HG02884 (cell line): ENCODE measurements around the gene CIT.
"Not testable (repeated sequence)": the region's sequence is repeated elsewhere in the genome, so short reads cannot be mapped to it uniquely, and the experiment has no call there.

ENCODE experiments used
- ATAC-seq: cut with Tn5 transposase; IDR thresholded peaks from one replicate; pipeline ENCODE4 v1.9.1; 2021; ENCODE audit warnings: mild to moderate bottlenecking, moderate library complexity; ENCODE audit not compliant: unreplicated experiment

The CIT gene

DNA sequence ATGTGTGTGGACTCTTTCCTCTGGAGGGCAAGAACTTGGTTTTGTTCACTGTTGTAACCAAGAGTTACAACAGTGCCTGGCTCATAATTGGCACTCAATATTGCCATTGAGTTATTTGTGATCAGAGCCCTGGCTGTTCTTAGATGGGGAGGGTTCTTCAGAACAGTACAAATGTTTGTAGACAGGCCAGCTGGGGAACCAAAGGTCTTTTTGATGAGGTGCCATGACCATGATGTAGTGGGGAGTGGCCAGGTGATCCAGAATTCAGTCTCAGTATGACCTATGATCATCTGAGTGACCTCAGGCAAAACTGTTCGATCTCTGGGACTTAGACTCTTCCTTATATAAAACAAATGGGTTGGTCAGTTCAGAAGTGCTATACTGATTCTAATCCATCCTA is 212.5 kb downstream of the CIT start:
- ATAC-seq: no peak

DNA sequence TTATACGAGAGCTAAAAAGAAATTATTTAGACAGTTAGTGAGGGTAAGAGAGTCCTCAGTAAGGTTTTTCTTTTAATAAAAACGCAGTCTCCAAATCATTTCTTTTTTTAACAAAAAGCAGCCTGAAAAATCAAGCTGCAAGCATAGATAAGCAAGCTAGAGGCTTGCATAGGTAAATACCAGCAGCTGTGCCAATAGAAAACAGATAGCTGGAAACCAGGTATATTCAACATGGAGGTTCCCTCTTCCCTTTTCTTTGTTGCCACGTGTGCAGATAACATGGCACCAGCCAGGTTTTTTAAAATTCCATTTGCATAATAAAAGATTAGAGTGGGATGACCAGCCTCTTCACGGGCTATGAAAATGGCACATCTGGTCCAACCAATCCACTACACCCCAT is 215.2 kb downstream of the CIT start:
- ATAC-seq: no peak

DNA sequence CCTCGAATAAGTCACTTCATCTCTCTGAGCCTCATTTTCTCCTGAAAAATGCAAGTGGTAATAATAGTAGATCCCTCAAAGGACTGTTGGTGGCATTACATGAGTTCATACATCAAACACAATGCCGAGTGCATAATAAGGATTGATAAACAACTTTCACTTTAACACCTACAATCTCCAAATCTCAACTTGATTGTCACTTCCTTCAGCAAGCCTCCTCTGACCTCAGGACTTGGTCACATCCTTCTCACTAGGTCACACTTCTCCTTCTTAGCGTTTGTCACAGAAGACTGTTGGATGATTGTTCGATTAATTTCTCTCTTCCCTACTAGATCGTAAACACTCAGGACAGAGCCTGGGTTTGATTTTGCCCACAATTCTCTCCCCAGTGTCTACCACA is 217.0 kb downstream of the CIT start:
- no peak for ATAC-seq

DNA sequence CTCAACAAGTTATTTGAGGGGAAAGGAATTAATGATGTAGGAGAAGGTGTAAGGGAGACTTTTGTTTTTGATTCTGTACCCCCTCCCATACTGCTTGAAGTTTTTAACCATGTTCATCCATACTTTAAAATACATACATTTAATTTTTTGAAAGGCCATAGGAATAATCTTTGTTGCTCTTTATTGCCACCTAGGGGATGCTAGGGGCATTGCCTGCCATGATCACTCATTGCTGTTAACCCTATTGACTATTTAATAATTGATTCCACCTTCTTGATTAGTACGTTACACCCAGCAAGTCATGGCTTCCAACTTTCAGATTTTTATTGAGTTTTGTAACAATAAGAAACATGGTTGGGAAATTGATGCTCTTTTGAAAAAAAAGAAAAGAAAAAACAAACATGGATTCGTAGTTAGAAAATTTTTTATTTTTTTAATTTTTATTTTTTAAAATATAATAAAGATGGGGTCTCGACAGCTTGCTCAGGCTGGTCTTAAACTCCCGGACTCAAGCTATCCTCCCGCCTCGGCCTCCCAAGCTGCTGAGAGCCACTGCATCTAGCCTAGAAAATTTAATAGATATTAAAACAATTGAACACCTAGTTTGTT is 217.7 kb downstream of the CIT start:
- ATAC-seq: peak; percentile 55

DNA sequence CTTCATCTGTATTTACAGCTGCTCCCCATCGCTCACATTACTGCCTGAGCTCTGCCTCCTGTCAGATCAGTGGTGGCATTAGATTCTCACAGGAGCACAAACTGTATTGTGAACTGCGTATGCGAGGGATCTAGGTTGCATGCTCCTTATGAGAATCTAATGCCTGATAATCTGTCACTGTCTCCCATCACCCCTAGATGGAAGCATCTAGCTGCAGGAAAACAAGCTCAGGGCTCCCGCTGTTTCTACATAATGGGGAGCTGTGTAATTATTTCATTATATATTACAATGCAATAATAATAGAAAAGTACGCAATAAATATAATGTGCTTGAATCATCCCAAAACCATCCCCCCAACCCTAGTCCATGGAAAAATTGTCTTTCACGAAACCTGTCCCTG is 219.0 kb downstream of the CIT start:
- ATAC-seq: not testable (repeated sequence)

DNA sequence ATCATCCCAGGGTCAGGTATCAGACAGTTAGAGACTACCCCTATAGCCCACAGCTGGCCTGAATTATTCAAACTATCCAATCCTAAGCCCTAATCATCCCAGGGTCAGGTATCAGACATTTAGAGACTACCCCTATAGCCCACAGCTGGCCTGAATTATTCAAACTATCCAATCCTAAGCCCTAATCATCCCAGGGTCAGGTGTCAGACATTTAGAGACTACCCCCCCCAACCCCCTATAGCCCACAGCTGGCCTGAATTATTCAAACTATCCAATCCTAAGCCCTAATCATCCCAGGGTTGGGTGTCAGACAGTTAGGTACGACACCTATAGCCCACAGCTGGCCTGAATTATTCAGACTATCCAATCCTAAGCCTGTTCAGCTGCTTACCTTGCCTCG is 220.1 kb downstream of the CIT start:
- not testable (repeated sequence) for ATAC-seq

DNA sequence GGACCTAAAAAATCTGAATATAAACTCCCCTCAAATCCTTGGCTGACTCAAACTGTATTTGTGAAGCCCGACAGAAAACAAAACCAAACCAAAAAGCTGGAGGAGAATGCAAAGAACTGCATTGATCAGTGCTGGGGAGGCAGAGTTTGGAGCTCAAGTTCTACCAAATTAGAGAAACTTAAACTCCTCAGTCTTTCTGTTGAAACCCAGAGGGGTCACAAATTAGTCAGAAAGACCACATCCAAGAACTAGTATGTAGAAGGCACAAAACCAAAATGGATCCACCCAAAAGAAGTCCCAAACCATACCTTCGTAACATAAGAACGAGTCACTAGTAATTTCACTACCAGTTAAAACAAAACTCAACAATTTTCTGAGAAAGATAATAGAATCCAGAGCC is 224.5 kb downstream of the CIT start:
- no peak for ATAC-seq

DNA sequence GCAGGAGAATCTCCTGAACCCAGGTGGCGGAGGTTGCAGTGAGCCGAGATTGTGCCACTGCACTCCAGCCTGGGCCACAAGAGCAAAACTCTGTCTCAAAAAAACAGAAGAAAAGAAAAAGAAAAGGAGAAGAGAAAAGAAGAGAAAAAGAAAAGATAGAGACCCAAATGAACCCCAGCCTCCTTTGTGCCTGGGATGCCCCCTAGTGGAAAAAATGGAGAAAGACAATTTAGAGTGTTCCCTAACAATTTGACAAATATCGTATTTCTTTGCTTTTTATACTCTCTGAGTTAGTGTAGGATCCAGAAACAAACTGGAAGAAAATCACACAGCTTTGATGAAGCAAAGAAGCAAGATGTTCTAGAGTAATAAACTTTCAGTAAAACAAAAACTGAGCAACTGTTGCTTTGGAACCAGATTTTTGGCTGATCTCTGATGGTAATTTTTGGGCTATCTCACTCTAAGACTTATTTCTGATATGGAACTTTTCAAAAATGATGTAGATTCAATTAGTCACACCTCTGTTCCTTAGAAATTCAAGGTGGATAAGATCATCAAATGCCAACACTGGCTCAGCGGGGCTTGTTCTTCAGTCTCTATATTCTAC is 227.8 kb downstream of the CIT start:
- no peak for ATAC-seq

DNA sequence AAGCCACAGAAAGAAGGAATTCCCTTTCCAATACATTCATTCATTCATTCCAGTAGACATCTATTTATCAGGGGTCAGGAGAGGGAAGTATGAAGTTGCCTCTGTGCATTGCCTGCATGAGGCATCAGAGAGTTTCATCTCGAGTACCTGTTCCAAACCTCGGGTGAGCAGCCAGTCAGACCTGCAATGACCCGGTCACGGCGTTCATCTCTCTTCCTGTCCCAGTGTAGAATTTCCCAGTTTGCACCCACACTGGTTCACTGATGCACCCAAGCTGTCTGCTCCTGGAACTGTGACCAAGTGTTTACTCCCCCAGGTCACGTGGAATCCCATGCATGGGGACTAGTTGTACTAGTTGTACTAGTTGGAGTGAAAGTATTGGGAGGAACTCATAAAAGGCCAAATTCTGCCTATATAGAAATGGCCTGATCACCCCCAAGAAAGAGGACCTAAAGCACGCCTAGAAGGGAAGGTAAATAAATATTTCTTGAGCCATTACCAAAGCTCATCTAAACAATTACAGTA is 231.5 kb downstream of the CIT start:
- no peak for ATAC-seq

DNA sequence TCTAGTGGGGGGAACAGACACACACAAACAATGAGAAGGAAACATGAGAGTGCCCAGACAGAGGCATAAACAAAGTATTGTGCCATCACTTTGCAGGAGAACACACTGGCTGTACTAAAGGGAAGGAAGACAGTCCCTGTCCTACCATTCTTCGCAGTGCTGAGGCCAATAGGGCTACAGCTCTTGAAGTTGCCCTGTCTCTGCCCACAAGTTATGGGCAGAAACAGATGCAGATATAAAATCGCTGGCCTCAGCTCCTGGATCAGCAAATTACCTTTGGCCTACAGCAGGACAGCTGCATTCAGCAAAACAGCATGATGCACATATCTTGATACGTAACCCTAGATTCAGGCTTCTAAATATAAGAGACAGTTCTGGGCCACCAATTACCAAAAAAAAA is 232.2 kb downstream of the CIT start:
- ATAC-seq: no peak

DNA sequence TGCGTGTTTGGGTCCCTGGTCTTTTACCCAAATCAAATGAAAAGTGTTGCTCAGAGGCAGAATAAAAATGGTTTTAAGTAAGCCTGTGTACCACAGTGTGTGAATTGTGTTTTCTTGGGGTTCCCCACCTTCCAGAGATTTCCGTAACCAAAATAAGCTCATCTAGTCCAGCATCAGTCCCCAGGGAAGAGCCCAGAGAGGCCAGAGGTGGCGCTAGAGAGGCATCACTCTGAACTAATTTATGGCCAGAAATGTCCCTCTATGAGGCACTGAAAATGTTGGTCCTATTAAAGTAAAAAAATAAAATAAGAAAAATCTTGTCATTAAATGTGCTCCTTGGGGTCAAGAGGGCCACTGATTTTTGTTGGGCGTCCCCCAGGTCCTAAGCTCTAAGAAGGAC is 234.1 kb downstream of the CIT start:
- ATAC-seq: no peak
